Mesothelial cell of epicardium (in vitro differentiated cells): ENCODE results near the gene TRPV4. TPM values are rescaled to one million over a fixed set of nuclear protein-coding genes. Genes with fewer than 3 reads are reported as not detected.

Experiments
- DNase-seq, 2 experiments: peaks; one replicate each; pipeline ENCODE4 v3.0.0; 2021; ENCODE audit warnings: low spot score in 2 of 2; ENCODE audit not compliant: unreplicated experiment in 2 of 2
- H3K27ac Mint-ChIP-seq: 2 replicates; pipeline ENCODE4 v1.8.0; 2021; ENCODE audit warnings: mixed read lengths
- H3K27me3 Mint-ChIP-seq: 2 replicates; pipeline ENCODE4 v1.8.0; 2021; ENCODE audit warnings: low read depth, mixed read lengths
- H3K36me3 Mint-ChIP-seq: 2 replicates; pipeline ENCODE4 v1.8.0; 2021; ENCODE audit warnings: mixed read lengths
- H3K4me1 Mint-ChIP-seq: 2 replicates; pipeline ENCODE4 v1.8.0; 2021; ENCODE audit warnings: mixed read lengths
- H3K4me3 Mint-ChIP-seq: 2 replicates; pipeline ENCODE4 v1.8.0; 2021; ENCODE audit warnings: mild to moderate bottlenecking, moderate library complexity, mixed read lengths
- H3K9me3 Mint-ChIP-seq: 2 replicates; pipeline ENCODE4 v1.8.0; 2021; ENCODE audit warnings: mixed read lengths
- CTCF ChIP-seq: fragments of 200-600 bp; sonication (generic); IDR thresholded peaks from one replicate; pipeline ENCODE4 v1.5.0; 2021; ENCODE audit warnings: antibody characterized with exemption; ENCODE audit not compliant: unreplicated experiment
- total RNA-seq: library from RNA; stranded (reverse); gene quantifications from 3 replicates; pipeline ENCODE4 v1.2.1, GENCODE V29; 2021

The TRPV4 gene
- total RNA-seq, 1 donor from 2014 or later, result 4.1 TPM

GRCh38 chr12:109760031-109760929, 72.9 kb downstream of the TRPV4 start:
- Mint-ChIP-seq H3K4me1 (no peaks in the 10 kb centered on the region), H3K27ac (no peak overlapping the region), H3K36me3 (no peaks in the 10 kb centered on the region), H3K9me3 (peaks cover 21% of the 10 kb centered on the region), H3K4me3 (no peak overlapping the region), H3K27me3 (peaks cover 7% of the 10 kb centered on the region)
- DNase-seq, result no peak
- TF ChIP-seq CTCF, result no peak

GRCh38 chr12:109759595-109759994, 73.6 kb downstream of the TRPV4 start:
- Mint-ChIP-seq H3K4me3 (no peak overlapping the region), H3K27ac (no peak overlapping the region), H3K27me3 (peaks cover 7% of the 10 kb centered on the region), H3K4me1 (no peaks in the 10 kb centered on the region), H3K36me3 (no peaks in the 10 kb centered on the region), H3K9me3 (peaks cover 21% of the 10 kb centered on the region)
- no peak for TF ChIP-seq CTCF
- peak in 1 of 2 experiments; percentile 12 for DNase-seq

GRCh38 chr12:109758426-109759420, 74.5 kb downstream of the TRPV4 start:
- H3K27me3 Mint-ChIP-seq, result peaks cover 7% of the 10 kb centered on the region
- TF ChIP-seq CTCF, result no peak
- no peak overlapping the region for H3K4me3 Mint-ChIP-seq
- H3K36me3 Mint-ChIP-seq, result no peaks in the 10 kb centered on the region
- no peak overlapping the region for H3K27ac Mint-ChIP-seq
- H3K4me1 Mint-ChIP-seq, result no peaks in the 10 kb centered on the region
- H3K9me3 Mint-ChIP-seq, result peaks cover 21% of the 10 kb centered on the region
- peak in 1 of 2 experiments; percentile 15 for DNase-seq

GRCh38 chr12:109757671-109758265, 75.4 kb downstream of the TRPV4 start:
- Mint-ChIP-seq H3K4me1 (no peaks in the 10 kb centered on the region), H3K27ac (no peak overlapping the region), H3K9me3 (peaks cover 21% of the 10 kb centered on the region), H3K36me3 (no peaks in the 10 kb centered on the region), H3K4me3 (no peak overlapping the region), H3K27me3 (peaks cover 7% of the 10 kb centered on the region)
- DNase-seq, result peak in 1 of 2 experiments; percentile 14
- TF ChIP-seq CTCF, result no peak

- Mint-ChIP-seq H3K27me3 (peaks cover 7% of the 10 kb centered on the region), H3K36me3 (no peaks in the 10 kb centered on the region), H3K9me3 (peaks cover 24% of the 10 kb centered on the region), H3K27ac (no peak overlapping the region), H3K4me3 (no peak overlapping the region), H3K4me1 (no peaks in the 10 kb centered on the region)
- no peak for DNase-seq
- TF ChIP-seq CTCF, result no peak
Measured at GRCh38 chr12:109756457-109756856, 76.7 kb downstream of the TRPV4 start.
